ENCODE data around the gene ACCSL.

GRCh38 chr11:44007481-44008087 is 40.2 kb upstream of the ACCSL start:
- TF ChIP-seq, protein P1, sequence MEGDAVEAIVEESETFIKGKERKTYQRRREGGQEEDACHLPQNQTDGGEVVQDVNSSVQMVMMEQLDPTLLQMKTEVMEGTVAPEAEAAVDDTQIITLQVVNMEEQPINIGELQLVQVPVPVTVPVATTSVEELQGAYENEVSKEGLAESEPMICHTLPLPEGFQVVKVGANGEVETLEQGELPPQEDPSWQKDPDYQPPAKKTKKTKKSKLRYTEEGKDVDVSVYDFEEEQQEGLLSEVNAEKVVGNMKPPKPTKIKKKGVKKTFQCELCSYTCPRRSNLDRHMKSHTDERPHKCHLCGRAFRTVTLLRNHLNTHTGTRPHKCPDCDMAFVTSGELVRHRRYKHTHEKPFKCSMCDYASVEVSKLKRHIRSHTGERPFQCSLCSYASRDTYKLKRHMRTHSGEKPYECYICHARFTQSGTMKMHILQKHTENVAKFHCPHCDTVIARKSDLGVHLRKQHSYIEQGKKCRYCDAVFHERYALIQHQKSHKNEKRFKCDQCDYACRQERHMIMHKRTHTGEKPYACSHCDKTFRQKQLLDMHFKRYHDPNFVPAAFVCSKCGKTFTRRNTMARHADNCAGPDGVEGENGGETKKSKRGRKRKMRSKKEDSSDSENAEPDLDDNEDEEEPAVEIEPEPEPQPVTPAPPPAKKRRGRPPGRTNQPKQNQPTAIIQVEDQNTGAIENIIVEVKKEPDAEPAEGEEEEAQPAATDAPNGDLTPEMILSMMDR (conservative IDR thresholded peaks at IDR 0.05; ENCODE audit: low read depth, low read length) = no peak
- TF ChIP-seq EZH2 (IDR thresholded peaks at IDR 0.05; ENCODE audit: low read length, unreplicated experiment) = no peak
